Bronchial epithelial cell (primary cell): Measurements from ENCODE around the gene OR5W2. TPM values are rescaled to one million over a fixed set of nuclear protein-coding genes. Genes with fewer than 3 reads are reported as not detected.
"Not testable (repeated sequence)": the region's sequence is repeated elsewhere in the genome, so short reads cannot be mapped to it uniquely, and the experiment has no call there.

ENCODE experiments used
- DNase-seq: peaks from one replicate; pipeline ENCODE4 v3.0.0-alpha.2; 2010; ENCODE audit warnings: low read depth
- FAIRE-seq: peaks from 2 replicates; lab custom pipeline; 2011; peaks lifted over from hg19 to GRCh38; lab: Jason Lieb, UNC
- H3K27me3 ChIP-seq: 2 replicates; pipeline ENCODE4 v1.5.1; 2011; ENCODE audit warnings: low read length; ENCODE audit not compliant: control insufficient read depth, insufficient read depth
- H3K36me3 ChIP-seq: 2 replicates; pipeline ENCODE4 v1.5.1; 2011; ENCODE audit warnings: low read length; ENCODE audit not compliant: control insufficient read depth, insufficient read depth
- H3K4me3 ChIP-seq: 2 replicates; pipeline ENCODE4 v1.5.1; 2011; ENCODE audit warnings: mild to moderate bottlenecking, low read depth, low read length, control low read depth
- total RNA-seq: library from RNA; depleted of rRNA; stranded (reverse); fragments of >200 nt; gene quantifications from 2 replicates; pipeline ENCODE4 v1.2.1, GENCODE V29; 2014
- TF ChIP-seq, protein P1 (sequence below): IDR thresholded peaks from 2 replicates; pipeline ENCODE4 v1.5.1; 2011; ENCODE audit warnings: mild to moderate bottlenecking, moderate library complexity, low read length, control low read depth, inconsistent platforms; ENCODE audit not compliant: insufficient read depth, severe bottlenecking

The OR5W2 gene
- total RNA-seq, 1 donor from 2014 or later: not detected

DNA sequence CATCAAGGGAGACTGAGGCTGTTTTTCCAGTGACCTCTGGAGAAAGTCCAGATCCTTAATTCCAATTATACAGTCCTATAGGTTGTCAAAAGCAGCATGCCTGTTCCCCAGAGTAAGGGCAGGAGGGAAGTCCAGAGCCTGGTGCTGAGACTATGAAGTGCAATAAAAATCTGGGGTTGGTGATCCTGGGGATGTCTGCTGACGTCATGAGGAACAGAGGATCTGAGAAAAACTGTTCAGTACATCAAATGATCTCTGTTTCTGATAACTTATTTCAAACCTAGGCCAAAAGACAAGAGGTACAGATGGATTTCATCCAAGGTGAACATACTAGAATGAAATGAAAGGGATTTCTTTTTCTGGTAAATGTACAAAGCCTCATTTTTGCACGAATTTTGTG, 12.1 kb downstream of the OR5W2 start:
- Histone ChIP-seq H3K4me3 (no peak overlapping the region), H3K36me3 (no peaks in the 10 kb centered on the region), H3K27me3 (no peaks in the 10 kb centered on the region)
- DNase-seq (no peak), FAIRE-seq (no peak)
- TF ChIP-seq, protein P1, sequence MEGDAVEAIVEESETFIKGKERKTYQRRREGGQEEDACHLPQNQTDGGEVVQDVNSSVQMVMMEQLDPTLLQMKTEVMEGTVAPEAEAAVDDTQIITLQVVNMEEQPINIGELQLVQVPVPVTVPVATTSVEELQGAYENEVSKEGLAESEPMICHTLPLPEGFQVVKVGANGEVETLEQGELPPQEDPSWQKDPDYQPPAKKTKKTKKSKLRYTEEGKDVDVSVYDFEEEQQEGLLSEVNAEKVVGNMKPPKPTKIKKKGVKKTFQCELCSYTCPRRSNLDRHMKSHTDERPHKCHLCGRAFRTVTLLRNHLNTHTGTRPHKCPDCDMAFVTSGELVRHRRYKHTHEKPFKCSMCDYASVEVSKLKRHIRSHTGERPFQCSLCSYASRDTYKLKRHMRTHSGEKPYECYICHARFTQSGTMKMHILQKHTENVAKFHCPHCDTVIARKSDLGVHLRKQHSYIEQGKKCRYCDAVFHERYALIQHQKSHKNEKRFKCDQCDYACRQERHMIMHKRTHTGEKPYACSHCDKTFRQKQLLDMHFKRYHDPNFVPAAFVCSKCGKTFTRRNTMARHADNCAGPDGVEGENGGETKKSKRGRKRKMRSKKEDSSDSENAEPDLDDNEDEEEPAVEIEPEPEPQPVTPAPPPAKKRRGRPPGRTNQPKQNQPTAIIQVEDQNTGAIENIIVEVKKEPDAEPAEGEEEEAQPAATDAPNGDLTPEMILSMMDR: no peak

DNA sequence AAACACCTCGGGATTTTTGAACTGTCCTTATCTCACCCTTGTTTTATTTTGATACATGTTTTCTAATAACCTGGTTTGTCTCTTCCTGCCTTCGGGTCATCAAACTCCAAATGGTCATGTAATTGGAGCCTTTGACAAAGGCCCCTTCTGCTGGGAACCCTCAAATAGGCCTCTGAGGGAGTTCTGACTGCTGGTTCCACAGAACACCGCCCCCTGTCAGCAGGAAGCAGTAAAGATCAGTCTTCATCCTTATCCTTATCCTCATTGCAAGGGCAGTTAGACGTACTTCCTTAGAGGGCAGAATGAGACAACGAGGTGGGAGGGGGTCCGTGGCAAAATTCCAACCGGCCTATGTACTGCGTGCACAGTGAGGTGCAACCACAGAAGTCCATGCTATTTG, 19.2 kb downstream of the OR5W2 start:
- no peak overlapping the region for H3K4me3 ChIP-seq
- H3K27me3 ChIP-seq: no peaks in the 10 kb centered on the region
- FAIRE-seq (no peak), DNase-seq (no peak)
- no peaks in the 10 kb centered on the region for H3K36me3 ChIP-seq
- TF ChIP-seq, protein P1: no peak

DNA sequence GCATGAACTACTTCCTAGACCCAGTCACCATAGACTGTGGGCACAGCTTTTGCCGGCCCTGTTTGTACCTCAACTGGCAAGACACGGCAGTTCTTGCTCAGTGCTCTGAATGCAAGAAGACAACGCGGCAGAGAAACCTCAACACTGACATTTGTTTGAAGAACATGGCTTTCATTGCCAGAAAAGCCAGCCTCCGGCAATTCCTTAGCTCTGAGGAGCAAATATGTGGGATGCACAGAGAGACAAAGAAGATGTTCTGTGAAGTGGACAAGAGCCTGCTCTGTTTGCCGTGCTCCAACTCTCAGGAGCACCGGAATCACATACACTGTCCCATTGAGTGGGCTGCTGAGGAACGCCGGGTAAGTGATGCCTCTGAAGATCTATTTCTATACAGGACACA, 28.9 kb downstream of the OR5W2 start:
- not testable (repeated sequence) for H3K27me3 ChIP-seq, FAIRE-seq, H3K36me3 ChIP-seq, DNase-seq, H3K4me3 ChIP-seq

DNA sequence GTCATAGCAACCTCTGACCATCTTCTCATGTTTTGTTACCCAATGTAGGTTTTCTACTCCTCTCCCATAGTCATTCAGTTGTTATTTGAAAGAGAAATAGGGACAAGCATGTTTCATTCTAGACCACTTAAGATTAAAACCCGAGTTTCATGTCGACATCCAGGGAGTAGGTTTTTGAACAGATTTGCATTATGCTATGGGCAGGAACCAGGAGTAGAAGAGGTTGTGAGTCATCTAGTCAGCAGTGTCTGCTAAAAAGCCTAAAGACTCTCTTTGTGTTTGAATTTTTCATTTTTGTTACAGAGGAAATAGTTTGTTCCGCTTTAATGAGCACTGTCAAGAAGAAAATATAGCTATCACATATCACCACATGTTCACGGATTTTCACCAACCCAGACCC, 29.4 kb downstream of the OR5W2 start:
- H3K36me3 ChIP-seq, H3K27me3 ChIP-seq, FAIRE-seq, H3K4me3 ChIP-seq, DNase-seq: not testable (repeated sequence)

DNA sequence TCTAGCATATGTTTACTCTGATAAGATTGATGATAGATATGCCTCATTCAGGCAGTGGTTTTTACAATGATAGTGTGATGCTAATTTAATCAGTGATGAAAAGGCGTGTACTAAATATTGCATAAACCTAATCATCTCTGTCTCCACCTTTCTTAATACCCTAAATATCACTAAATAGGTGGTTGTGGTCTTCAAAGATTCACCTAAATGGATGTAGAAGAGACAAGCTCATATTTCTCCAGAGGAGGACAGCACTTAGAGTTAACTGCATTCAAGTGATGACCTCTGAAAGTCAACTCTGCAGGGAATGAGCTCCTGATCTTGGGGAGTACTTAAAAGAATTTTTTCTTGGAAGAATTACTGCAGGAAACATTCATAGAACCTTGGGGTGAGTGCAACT, 31.4 kb downstream of the OR5W2 start, which contains the start of gene TRIM51:
Gene TRIM51, plus strand, starts transcription at position 301 of the 400 bp plus-strand sequence. CDS start 2,132 bp downstream, outside the sequence.
- FAIRE-seq, H3K4me3 ChIP-seq, H3K36me3 ChIP-seq, H3K27me3 ChIP-seq, DNase-seq: not testable (repeated sequence)

DNA sequence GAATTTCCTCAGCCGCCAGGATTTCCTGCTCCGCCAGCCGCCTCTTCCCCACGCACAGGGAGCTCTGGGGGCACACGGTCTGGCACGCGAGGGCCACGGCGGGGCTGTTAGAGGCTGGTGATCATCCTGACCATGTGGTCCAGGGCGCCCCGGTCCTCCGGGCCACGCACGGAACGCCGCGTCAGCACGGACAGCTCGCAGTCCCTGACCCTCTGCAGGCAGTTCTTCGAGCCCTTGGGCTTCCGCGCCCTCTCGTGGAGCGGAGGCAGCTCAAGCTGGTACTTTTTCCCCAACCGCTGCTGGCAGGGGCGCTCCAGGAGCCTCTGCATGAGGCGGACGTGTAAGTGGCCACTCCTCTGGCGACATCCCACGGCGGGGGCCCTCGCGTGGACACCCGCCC, 41.2 kb downstream of the OR5W2 start:
- H3K4me3 ChIP-seq, DNase-seq, H3K27me3 ChIP-seq, FAIRE-seq, H3K36me3 ChIP-seq: not testable (repeated sequence)

DNA sequence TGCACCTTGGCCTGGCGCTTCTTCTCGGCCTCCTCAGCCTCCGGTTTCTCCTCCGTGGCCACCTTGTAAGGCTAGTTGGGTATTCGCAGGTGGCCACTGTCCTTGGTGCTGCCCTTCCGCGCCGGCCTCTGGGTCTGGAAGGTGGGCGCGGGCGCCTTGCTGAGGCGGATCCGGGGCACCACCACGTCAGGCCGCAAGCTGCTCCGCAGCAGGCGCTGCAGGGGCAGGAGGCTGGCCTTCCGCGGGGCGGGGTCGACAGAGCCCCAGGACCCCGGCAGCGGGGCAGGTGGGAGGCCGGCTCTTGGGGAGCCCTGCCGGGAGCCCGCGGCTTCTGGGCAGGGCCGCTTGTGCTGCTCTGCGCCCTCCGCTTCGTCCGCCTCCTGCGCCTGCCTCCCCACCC, 41.7 kb downstream of the OR5W2 start:
- H3K27me3 ChIP-seq, H3K4me3 ChIP-seq, FAIRE-seq, DNase-seq, H3K36me3 ChIP-seq: not testable (repeated sequence)

DNA sequence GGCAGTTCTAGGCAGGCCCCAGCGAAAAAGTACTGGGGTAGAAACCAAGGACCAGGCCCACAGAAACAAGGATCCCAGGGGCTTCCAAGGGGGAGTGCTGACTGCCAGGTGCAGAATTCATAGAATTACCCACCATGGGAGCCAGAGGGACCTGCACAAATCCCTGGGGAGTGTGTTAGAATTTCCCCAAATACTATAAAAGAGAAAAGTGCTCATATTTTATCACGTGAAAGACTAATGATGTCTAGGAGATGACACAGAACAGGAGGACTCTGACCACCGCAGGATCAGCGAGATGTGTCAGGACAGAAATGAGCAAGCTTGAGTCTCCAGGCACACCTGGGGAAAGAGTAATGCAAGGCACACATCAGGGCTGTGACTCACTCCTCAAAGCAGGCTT, 47.0 kb downstream of the OR5W2 start:
- DNase-seq, FAIRE-seq, H3K36me3 ChIP-seq: not testable (repeated sequence)

More for the DNA sequence above, 47.0 kb downstream of the OR5W2 start:
- H3K4me3 ChIP-seq, H3K27me3 ChIP-seq: not testable (repeated sequence)

Other genes starting within 250 kb of the OR5W2 start
- not detected in 2 replicates for gene OR5D13, start 141.1 kb downstream of the OR5W2 start, total RNA-seq
- gene OR5D14, start 119.0 kb downstream of the OR5W2 start, total RNA-seq: not detected in 2 replicates
- gene OR5L1, start 103.2 kb downstream of the OR5W2 start, total RNA-seq: not detected in 2 replicates
- gene OR5D18, start 95.0 kb downstream of the OR5W2 start, total RNA-seq: not detected in 2 replicates
- not detected in 2 replicates for gene OR5L2, start 87.4 kb downstream of the OR5W2 start, total RNA-seq
- not detected in 2 replicates for gene OR5D16, start 75.8 kb downstream of the OR5W2 start, total RNA-seq
- not detected in 2 replicates for gene TRIM51, start 31.3 kb downstream of the OR5W2 start, total RNA-seq
- gene OR5I1, start 21.8 kb upstream of the OR5W2 start, total RNA-seq: not detected in 2 replicates
- gene OR10AG1, start 55.4 kb upstream of the OR5W2 start, total RNA-seq: not detected in 2 replicates
- not detected in 2 replicates for gene OR5F1, start 80.0 kb upstream of the OR5W2 start, total RNA-seq
- gene OR5AS1, start 113.1 kb upstream of the OR5W2 start, total RNA-seq: not detected in 2 replicates
- not detected in 2 replicates for gene OR8I2, start 178.7 kb upstream of the OR5W2 start, total RNA-seq
- not detected in 2 replicates for gene OR8H2, start 189.1 kb upstream of the OR5W2 start, total RNA-seq
- not detected in 2 replicates for gene OR8H3, start 207.8 kb upstream of the OR5W2 start, total RNA-seq
- gene OR8J3, start 225.6 kb upstream of the OR5W2 start, total RNA-seq: not detected in 2 replicates
- not detected in 2 replicates for gene OR8K5, start 245.7 kb upstream of the OR5W2 start, total RNA-seq